Frontal cortex (tissue), 4 donors: ENCODE results near the gene DOP1A. TPM values are rescaled to one million over a fixed set of nuclear protein-coding genes. Genes with fewer than 3 reads are reported as not detected.
A peak's percentile ranks its signal among the peaks of the same experiment; 100 is the strongest.

ENCODE experiments used
- DNase-seq, 2 donors: peaks; one replicate each; pipeline ENCODE4 v3.0.0; 2012; ENCODE audit warnings: low spot score in 2 of 2
- FAIRE-seq: peaks from 2 replicates; lab custom pipeline; 2012; peaks lifted over from hg19 to GRCh38; lab: Jason Lieb, UNC
- total RNA-seq: library from RNA; depleted of rRNA; stranded (reverse); fragments of >200 nt; gene quantifications from one replicate; pipeline ENCODE4 v1.2.3, GENCODE V29; 2014
- donor health status: control.
- donor health status: control.
- donor health status: control.

The DOP1A gene
- total RNA-seq, 1 donor from 2014 or later, result 81.1 TPM

GRCh38 chr6:83193747-83194566 is 126.5 kb downstream of the DOP1A start:
- DNase-seq, result peak; percentile 52 to 58
- no peak for FAIRE-seq

DNA sequence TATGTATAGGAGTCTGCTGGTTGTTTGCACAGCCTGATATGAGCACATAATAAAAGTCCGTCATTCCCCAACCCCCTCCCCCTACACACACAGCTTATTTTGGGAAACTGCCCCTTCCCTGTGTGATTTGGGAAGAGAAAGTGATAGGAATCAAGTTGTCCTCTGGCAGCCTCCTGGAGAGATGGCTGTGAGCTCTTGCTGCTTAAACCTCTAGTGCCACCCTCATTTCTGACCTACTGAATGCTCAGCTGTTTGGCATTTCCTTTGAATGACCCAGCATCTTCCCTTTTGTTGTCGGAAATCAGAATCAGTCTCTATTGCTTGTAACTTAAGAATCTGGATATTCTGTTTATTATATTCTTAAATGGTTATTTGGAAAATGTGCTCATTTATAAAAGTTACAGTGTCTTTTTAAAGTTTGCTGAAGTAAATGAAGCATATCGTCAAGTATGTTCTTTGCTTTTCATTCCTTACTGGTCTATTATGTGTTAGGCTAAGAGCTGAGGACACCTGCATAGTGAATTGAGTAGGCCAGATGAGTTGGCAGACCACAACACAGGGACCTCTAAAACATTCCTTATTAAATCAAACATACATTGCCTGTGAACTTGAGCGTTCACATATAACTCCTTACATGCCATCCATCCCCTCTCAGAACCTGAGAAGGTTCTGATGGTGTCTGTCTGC is 131.2 kb downstream of the DOP1A start:
- no peak for FAIRE-seq

DNA sequence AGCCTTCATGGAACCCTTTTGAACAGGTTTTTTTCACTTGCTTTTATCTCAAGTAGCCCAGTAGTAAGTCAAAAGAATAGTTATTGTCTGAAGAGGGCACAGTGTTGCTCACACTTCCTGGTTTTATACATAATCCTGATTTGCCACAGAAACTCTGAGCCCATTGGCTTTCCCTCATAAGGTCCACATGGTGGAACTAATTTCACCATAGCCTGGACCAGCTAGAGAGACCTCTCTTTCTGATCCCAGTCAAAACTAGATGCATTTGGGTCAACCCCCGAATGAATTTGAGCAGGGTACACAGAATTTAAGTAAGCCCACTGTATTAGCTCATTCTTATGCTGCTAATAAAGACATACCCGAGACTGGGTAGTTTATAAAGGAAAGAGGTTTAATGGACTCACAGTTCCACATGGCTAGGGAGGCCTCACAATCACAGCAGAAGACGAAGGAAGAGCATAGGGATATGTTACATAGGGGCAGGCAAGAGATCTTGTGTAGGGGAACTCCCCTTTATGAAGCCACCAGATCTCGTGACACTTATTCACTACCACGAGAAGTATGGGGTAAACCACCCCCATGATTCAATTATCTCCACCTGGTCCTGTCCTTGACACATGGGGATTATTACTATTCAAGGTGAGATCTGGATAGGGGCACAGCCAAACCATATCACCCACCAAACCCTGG is 131.8 kb downstream of the DOP1A start:
- FAIRE-seq (no peak), DNase-seq (no peak)

More for the DNA sequence above, 131.2 kb downstream of the DOP1A start:
- no peak for DNase-seq

DNA sequence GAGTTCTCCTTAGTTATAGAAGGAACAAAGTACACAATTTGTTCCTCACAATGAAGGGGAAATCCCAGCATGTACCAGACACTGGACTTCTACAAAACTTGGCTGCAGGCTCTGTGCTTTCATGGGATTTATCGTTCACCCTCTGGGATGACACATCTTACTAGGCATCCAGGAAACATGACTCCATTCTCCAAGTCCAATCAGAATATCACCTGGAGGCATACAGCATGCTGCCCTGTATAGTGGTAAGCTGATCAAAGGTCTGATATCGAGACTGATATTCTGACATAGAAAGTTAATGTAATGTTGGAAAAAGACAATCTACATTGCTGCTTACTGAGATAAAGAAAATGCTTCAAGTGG is 132.4 kb downstream of the DOP1A start:
- DNase-seq (no peak), FAIRE-seq (no peak)

DNA sequence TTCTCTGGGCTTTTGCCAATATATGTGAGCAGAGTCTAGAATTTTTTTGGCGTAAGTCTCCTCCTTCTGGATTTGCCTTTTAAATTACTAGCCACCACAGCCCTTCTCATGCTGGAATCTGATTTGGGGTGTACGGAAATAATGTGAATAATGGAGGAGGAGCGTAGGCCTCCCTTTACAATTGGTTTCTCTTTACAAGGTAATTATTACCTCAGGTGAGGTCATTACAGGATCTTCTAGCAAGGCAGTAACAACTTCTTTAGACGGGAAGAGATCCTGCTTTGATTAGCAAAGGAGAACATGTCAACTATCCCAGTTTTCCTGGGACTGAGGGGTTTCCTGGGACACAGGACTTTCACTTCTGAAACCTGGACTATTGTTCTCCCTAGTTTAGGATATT is 134.6 kb downstream of the DOP1A start:
- FAIRE-seq (no peak), DNase-seq (no peak)

GRCh38 chr6:83215131-83216047 is 147.9 kb downstream of the DOP1A start:
- FAIRE-seq (peak; percentile 47), DNase-seq (peak in 1 of 2 donors; percentile 27)

GRCh38 chr6:83216806-83217205 is 149.3 kb downstream of the DOP1A start:
- FAIRE-seq (no peak), DNase-seq (no peak)

Other genes with a start within 250 kb of the DOP1A start
- 24.9 TPM for gene UBE3D, start 1.8 kb upstream of the DOP1A start, total RNA-seq
- 40.8 TPM for gene PGM3, start 125.6 kb downstream of the DOP1A start, total RNA-seq
- gene RWDD2A, start 125.7 kb downstream of the DOP1A start, total RNA-seq, result 11.4 TPM